ENCODE measurements around the gene OSBPL8.

OSBPL8 gene

GRCh38 chr12:76531056-76531455 lies 28.5 kb downstream of the OSBPL8 start:
- no peak for TF ChIP-seq CTCF (IDR thresholded peaks at IDR 0.05; ENCODE audit: unreplicated experiment in 3 of 3)

GRCh38 chr12:76530516-76530915 lies 29.1 kb downstream of the OSBPL8 start:
- no peak overlapping the region for H3K27ac Mint-ChIP-seq
- peaks cover 30% of the 10 kb centered on the region for H3K36me3 Mint-ChIP-seq (ENCODE audit: low read depth)
- peaks cover 6% of the 10 kb centered on the region for H3K4me1 Mint-ChIP-seq
- no peak overlapping the region for H3K4me3 Mint-ChIP-seq
- H3K9me3 Mint-ChIP-seq: peaks cover 5% of the 10 kb centered on the region
- no peak for TF ChIP-seq CTCF (IDR thresholded peaks at IDR 0.05; ENCODE audit: unreplicated experiment in 3 of 3)
- H3K27me3 Mint-ChIP-seq (ENCODE audit: low read depth): no peaks in the 10 kb centered on the region

More at GRCh38 chr12:76531056-76531455, 28.5 kb downstream of the OSBPL8 start:
- Mint-ChIP-seq H3K27ac (no peak overlapping the region), H3K4me1 (peaks cover 6% of the 10 kb centered on the region), H3K27me3 (ENCODE audit: low read depth) (no peaks in the 10 kb centered on the region), H3K9me3 (peaks cover 5% of the 10 kb centered on the region), H3K4me3 (no peak overlapping the region), H3K36me3 (ENCODE audit: low read depth) (peaks cover 33% of the 10 kb centered on the region)

- Mint-ChIP-seq H3K36me3 (ENCODE audit: low read depth) (peaks cover 28% of the 10 kb centered on the region), H3K4me3 (no peak overlapping the region), H3K4me1 (peaks cover 6% of the 10 kb centered on the region), H3K9me3 (peaks cover 4% of the 10 kb centered on the region), H3K27me3 (ENCODE audit: low read depth) (no peaks in the 10 kb centered on the region), H3K27ac (no peak overlapping the region)
- TF ChIP-seq CTCF (IDR thresholded peaks at IDR 0.05; ENCODE audit: unreplicated experiment in 3 of 3): no peak
These were observed 30.2 kb downstream of the OSBPL8 start for GRCh38 chr12:76529226-76529918.

- Mint-ChIP-seq H3K27me3 (ENCODE audit: low read depth) (no peaks in the 10 kb centered on the region), H3K36me3 (ENCODE audit: low read depth) (peaks cover 60% of the 10 kb centered on the region), H3K27ac (no peak overlapping the region), H3K4me3 (no peak overlapping the region), H3K4me1 (no peaks in the 10 kb centered on the region), H3K9me3 (peaks cover 20% of the 10 kb centered on the region)
- TF ChIP-seq CTCF (IDR thresholded peaks at IDR 0.05; ENCODE audit: unreplicated experiment in 3 of 3): no peak
These were observed 36.2 kb downstream of the OSBPL8 start for GRCh38 chr12:76523408-76523807.

GRCh38 chr12:76520348-76520747 lies 39.2 kb downstream of the OSBPL8 start:
- TF ChIP-seq CTCF (IDR thresholded peaks at IDR 0.05; ENCODE audit: unreplicated experiment in 3 of 3): no peak
- Mint-ChIP-seq H3K4me3 (no peak overlapping the region), H3K9me3 (peaks cover 30% of the 10 kb centered on the region), H3K27me3 (ENCODE audit: low read depth) (no peaks in the 10 kb centered on the region), H3K36me3 (ENCODE audit: low read depth) (peaks cover 65% of the 10 kb centered on the region), H3K27ac (no peak overlapping the region), H3K4me1 (no peaks in the 10 kb centered on the region)

- Mint-ChIP-seq H3K27me3 (ENCODE audit: low read depth) (no peaks in the 10 kb centered on the region), H3K9me3 (peaks cover 38% of the 10 kb centered on the region), H3K27ac (no peak overlapping the region), H3K4me1 (no peaks in the 10 kb centered on the region), H3K36me3 (ENCODE audit: low read depth) (peaks cover 71% of the 10 kb centered on the region), H3K4me3 (no peak overlapping the region)
- no peak for TF ChIP-seq CTCF (IDR thresholded peaks at IDR 0.05; ENCODE audit: unreplicated experiment in 3 of 3)
These were observed 40.0 kb downstream of the OSBPL8 start for GRCh38 chr12:76519538-76519937.
